H9 (cell line): ENCODE results near the gene NKX1-2. TPM values are rescaled to one million over a fixed set of nuclear protein-coding genes. Genes with fewer than 3 reads are reported as not detected.

Experiments used
- DNase-seq: peaks from one replicate; pipeline ENCODE4 v3.0.0-alpha.2; 2017
- H2AFZ ChIP-seq: one replicate; pipeline ENCODE4 v1.6.1; 2013; ENCODE audit warnings: mild to moderate bottlenecking, low read length, control low read depth, moderate library complexity
- H2AK5ac ChIP-seq: 2 replicates; pipeline ENCODE4 v1.6.1; 2013; ENCODE audit warnings: low read length, control low read depth, mixed read lengths; ENCODE audit not compliant: insufficient read length
- H2BK120ac ChIP-seq: one replicate; pipeline ENCODE4 v1.6.1; 2013; ENCODE audit warnings: low read depth, mild to moderate bottlenecking, low read length, control low read depth, inconsistent platforms; ENCODE audit not compliant: poor library complexity, severe bottlenecking
- H2BK12ac ChIP-seq: 2 replicates; pipeline ENCODE4 v1.6.1; 2013; ENCODE audit warnings: low read length, control low read depth, mixed read lengths, low read depth; ENCODE audit not compliant: insufficient read length
- H2BK15ac ChIP-seq: 2 replicates; pipeline ENCODE4 v1.6.1; 2013; ENCODE audit warnings: low read depth, low read length, control low read depth
- H2BK20ac ChIP-seq: one replicate; pipeline ENCODE4 v1.6.1; 2013; ENCODE audit warnings: low read depth, mild to moderate bottlenecking, low read length, control low read depth, inconsistent platforms; ENCODE audit not compliant: poor library complexity, severe bottlenecking
- H2BK5ac ChIP-seq: 2 replicates; pipeline ENCODE4 v1.6.1; 2013; ENCODE audit warnings: low read length, control low read depth, mixed read lengths; ENCODE audit not compliant: insufficient read length
- H3K14ac ChIP-seq: 2 replicates; pipeline ENCODE4 v1.6.1; 2013; ENCODE audit warnings: low read length, control low read depth; ENCODE audit not compliant: insufficient read depth
- H3K18ac ChIP-seq: 2 replicates; pipeline ENCODE4 v1.6.1; 2013; ENCODE audit warnings: low read depth, mild to moderate bottlenecking, mixed read lengths, low read length, control low read depth; ENCODE audit not compliant: insufficient read length
- H3K23ac ChIP-seq: 2 replicates; pipeline ENCODE4 v1.6.1; 2013; ENCODE audit warnings: low read length, control low read depth, mixed read lengths, low read depth; ENCODE audit not compliant: insufficient read length
- H3K23me2 ChIP-seq: 2 replicates; pipeline ENCODE4 v1.6.1; 2013; ENCODE audit warnings: low read depth, mild to moderate bottlenecking, mixed read lengths, low read length, control low read depth; ENCODE audit not compliant: insufficient read length, poor library complexity, severe bottlenecking
- H3K27ac ChIP-seq: 2 replicates; pipeline ENCODE4 v1.5.1; 2013; ENCODE audit warnings: low read length, control low read depth, mixed read lengths, low read depth; ENCODE audit not compliant: insufficient read length
- H3K27me3 ChIP-seq: 2 replicates; pipeline ENCODE4 v1.6.1; 2013; ENCODE audit warnings: low read length, control low read depth, inconsistent platforms; ENCODE audit not compliant: insufficient read depth
- H3K4ac ChIP-seq: 2 replicates; pipeline ENCODE4 v1.6.1; 2013; ENCODE audit warnings: low read depth, mild to moderate bottlenecking, control low read depth, inconsistent platforms, low read length, moderate library complexity
- H3K4me1 ChIP-seq: 2 replicates; pipeline ENCODE4 v1.6.1; 2013; ENCODE audit warnings: low read length, control low read depth, inconsistent platforms; ENCODE audit not compliant: insufficient read depth
- H3K4me2 ChIP-seq: 2 replicates; pipeline ENCODE4 v1.6.1; 2013; ENCODE audit warnings: low read length, control low read depth, mixed read lengths; ENCODE audit not compliant: insufficient read length, insufficient read depth
- H3K56ac ChIP-seq: 2 replicates; pipeline ENCODE4 v1.6.1; 2013; ENCODE audit warnings: low read depth, mild to moderate bottlenecking, mixed read lengths, low read length, control low read depth; ENCODE audit not compliant: insufficient read length
- H3K79me1 ChIP-seq: 2 replicates; pipeline ENCODE4 v1.6.1; 2013; ENCODE audit warnings: low read depth, mild to moderate bottlenecking, moderate library complexity, low read length, control low read depth, inconsistent platforms; ENCODE audit not compliant: insufficient read depth, poor library complexity, severe bottlenecking
- H3K79me2 ChIP-seq: 2 replicates; pipeline ENCODE4 v1.6.1; 2013; ENCODE audit warnings: low read length, control low read depth, inconsistent platforms; ENCODE audit not compliant: insufficient read depth
- H3K9ac ChIP-seq: 2 replicates; pipeline ENCODE4 v1.6.1; 2013; ENCODE audit warnings: low read length, control low read depth, mixed read lengths; ENCODE audit not compliant: insufficient read length; ENCODE audit errors: extremely low read depth
- H3K9me3 ChIP-seq: one replicate; pipeline ENCODE4 v1.6.1; 2013; ENCODE audit warnings: low read depth, low read length, inconsistent platforms; ENCODE audit not compliant: control insufficient read depth
- H3T11ph ChIP-seq: one replicate; pipeline ENCODE4 v1.6.1; 2013; ENCODE audit warnings: mild to moderate bottlenecking, low read length, control low read depth, inconsistent platforms
- H4K20me1 ChIP-seq: one replicate; pipeline ENCODE4 v1.6.1; 2013; ENCODE audit not compliant: control insufficient read depth, insufficient read length, insufficient read depth
- H4K5ac ChIP-seq: 2 replicates; pipeline ENCODE4 v1.6.1; 2013; ENCODE audit warnings: low read depth, mild to moderate bottlenecking, mixed read lengths, low read length, control low read depth; ENCODE audit not compliant: insufficient read length
- H4K8ac ChIP-seq: replicated peaks from 2 replicates; pipeline ENCODE4 v1.6.1; 2013; ENCODE audit warnings: low read length, control low read depth, mixed read lengths, low read depth; ENCODE audit not compliant: insufficient read length
- H4K91ac ChIP-seq: 2 replicates; pipeline ENCODE4 v1.6.1; 2013; ENCODE audit warnings: low read depth, mild to moderate bottlenecking, moderate library complexity, mixed read lengths, low read length, control low read depth; ENCODE audit not compliant: insufficient read length
- H3K27ac Mint-ChIP-seq, 3 experiments: 2 replicates in 2 of 3; 3 replicates in 1 of 3; pipeline ENCODE4 v1.8.0; 2020 to 2021; ENCODE audit warnings: mixed read lengths in 3 of 3, mild to moderate bottlenecking in 1 of 3, moderate library complexity in 1 of 3
- H3K27me3 Mint-ChIP-seq: 2 replicates; pipeline ENCODE4 v1.8.0; 2021; ENCODE audit warnings: low read depth, mild to moderate bottlenecking, moderate library complexity, mixed read lengths
- H3K36me3 Mint-ChIP-seq, 3 experiments: 2 replicates in 2 of 3; 3 replicates in 1 of 3; pipeline ENCODE4 v1.8.0; 2020 to 2021; ENCODE audit warnings: low read depth in 3 of 3, mixed read lengths in 3 of 3; ENCODE audit not compliant: insufficient read depth in 1 of 3
- H3K4me1 Mint-ChIP-seq, 2 experiments: 2 replicates each; pipeline ENCODE4 v1.8.0; 2020; ENCODE audit warnings: mixed read lengths in 2 of 2
- H3K4me3 Mint-ChIP-seq, 2 experiments: 2 replicates in 1 of 2; 3 replicates in 1 of 2; pipeline ENCODE4 v1.8.0; 2020 to 2021; ENCODE audit warnings: mild to moderate bottlenecking in 2 of 2, mixed read lengths in 2 of 2, moderate library complexity in 1 of 2
- H3K9me3 Mint-ChIP-seq, 2 experiments: 2 replicates in 1 of 2; 3 replicates in 1 of 2; pipeline ENCODE4 v1.8.0; 2020; ENCODE audit warnings: mild to moderate bottlenecking in 2 of 2, mixed read lengths in 2 of 2, moderate library complexity in 1 of 2
- CTCF ChIP-seq: fragments of 200-600 bp; sonication (generic); conservative IDR thresholded peaks from 3 replicates; pipeline ENCODE4 v1.8.0; 2021; ENCODE audit warnings: antibody characterized with exemption, mild to moderate bottlenecking
- WGBS: extraction: QIAGEN DNeasy Blood & Tissue Kit; methylation state at CpG from one replicate; pipeline ENCODE4 v1.1.7; 2013; ENCODE audit warnings: missing lambda C conversion rate, low lambda C conversion rate, mixed read lengths; ENCODE audit not compliant: insufficient read length; ENCODE audit errors: extremely low coverage; 5-methylcytosine and 5-hydroxymethylcytosine counted together
- total RNA-seq: library from RNA; stranded (reverse); gene quantifications from 2 replicates; pipeline ENCODE4 v1.2.1, GENCODE V29; 2021

NKX1-2 gene
- total RNA-seq, 1 experiment from 2014 or later, result 15.3 TPM

- no peak for DNase-seq
- H3K27me3 Mint-ChIP-seq, result no peaks in the 10 kb centered on the region
Observed at GRCh38 chr10:124482876-124483275, 33.0 kb upstream of the NKX1-2 start.

More at GRCh38 chr10:124482876-124483275, 33.0 kb upstream of the NKX1-2 start:
- no peak overlapping the region for H2BK15ac ChIP-seq
- H2BK20ac ChIP-seq, result no peak overlapping the region
- H3K4me1 Mint-ChIP-seq, result peaks cover 29 to 31% of the 10 kb centered on the region in 2 experiments
- no peak overlapping the region for H3K14ac ChIP-seq
- no peak overlapping the region for H2BK120ac ChIP-seq
- no peaks in the 10 kb centered on the region for H3K79me1 ChIP-seq
- H4K8ac ChIP-seq, result no peak overlapping the region
- H3K9ac ChIP-seq, result no peak overlapping the region
- no peak overlapping the region for H3K4me3 Mint-ChIP-seq
- no peak for TF ChIP-seq CTCF
- peaks cover 8% of the 10 kb centered on the region; the same call in 1 of the 2 replicates for H3K4me1 ChIP-seq
- no peaks in the 10 kb centered on the region for H3K79me2 ChIP-seq
- no peak overlapping the region for H3K23ac ChIP-seq
- H3K27ac Mint-ChIP-seq, result no peak overlapping the region
- peaks cover 21 to 31% (median 28%) of the 10 kb centered on the region in 3 experiments for H3K36me3 Mint-ChIP-seq
- no peak overlapping the region for H2AK5ac ChIP-seq
- no peak overlapping the region for H3K18ac ChIP-seq
- H3K9me3 ChIP-seq, result no peaks in the 10 kb centered on the region
- H4K91ac ChIP-seq, result no peak overlapping the region
- H3K27ac ChIP-seq, result no peak overlapping the region
- H2BK12ac ChIP-seq, result no peak overlapping the region
- no peak overlapping the region for H4K5ac ChIP-seq
- H2BK5ac ChIP-seq, result no peak overlapping the region
- H3K4ac ChIP-seq, result no peak overlapping the region
- H3K23me2 ChIP-seq, result no peaks in the 10 kb centered on the region
- H4K20me1 ChIP-seq, result peaks cover 4% of the 10 kb centered on the region
- no peak overlapping the region for H2AFZ ChIP-seq
- WGBS, result no CpG with 5 or more reads among the region's 12 CpGs
- H3K56ac ChIP-seq, result no peak overlapping the region
- H3K27me3 ChIP-seq, result no peaks in the 10 kb centered on the region
- H3T11ph ChIP-seq, result no peak overlapping the region
- H3K9me3 Mint-ChIP-seq, result peaks cover 6 to 11% of the 10 kb centered on the region in 2 experiments; a peak in 4 of 5 replicates
- H3K4me2 ChIP-seq, result no peak overlapping the region
